Measurements from ENCODE around the gene HSDL1. TPM values are rescaled to one million over a fixed set of nuclear protein-coding genes. Genes with fewer than 3 reads are reported as not detected.

HSDL1 gene
- total and polyA plus RNA-seq, 2 of the 4 experiments (the other 2 are of a cell fraction) = 11.6 to 18.3 TPM

DNA sequence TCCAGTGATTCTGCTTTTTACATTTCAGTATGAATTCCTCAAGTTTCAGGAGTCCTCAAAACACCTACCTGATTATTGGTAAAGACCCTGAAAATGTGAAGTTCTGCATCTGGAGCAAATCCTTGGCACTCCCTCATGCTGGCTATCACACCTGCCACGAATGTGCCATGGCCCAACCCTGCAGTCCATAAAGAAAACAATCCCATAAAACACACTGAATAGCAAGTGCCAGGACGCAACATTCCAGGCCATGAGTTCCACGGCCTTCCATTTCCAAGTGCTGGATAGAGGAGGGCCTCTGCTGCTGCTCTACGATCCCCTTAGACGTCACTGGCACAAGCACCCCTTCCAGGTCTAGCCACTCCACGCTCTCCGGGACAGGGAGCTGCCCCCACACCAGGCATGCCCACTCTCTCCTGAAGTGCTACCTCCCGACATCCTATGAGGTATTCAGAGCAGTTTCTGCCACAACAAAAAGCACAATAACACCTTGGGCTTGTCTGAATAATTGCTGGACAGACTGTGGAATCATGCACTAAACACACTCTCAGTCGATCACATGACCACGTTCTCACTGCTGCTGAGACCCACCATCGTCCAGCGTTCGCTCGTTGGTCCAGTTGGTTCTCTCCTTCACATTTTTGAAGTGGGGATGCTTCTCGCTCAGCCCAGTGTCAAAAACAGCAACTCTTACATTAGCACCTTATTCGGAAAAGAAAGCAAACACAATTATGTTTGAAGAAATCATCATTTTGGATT, 51.7 kb downstream of the HSDL1 start:
- ATAC-seq (ENCODE audit: low read depth) = no peak

More for the DNA sequence above, 51.7 kb downstream of the HSDL1 start:
- no peak overlapping the region for H2BK15ac ChIP-seq (ENCODE audit: low read depth, low read length)
- ChIA-PET CTCF (no interaction called here), POLR2A (ENCODE audit: unreplicated experiment) (no interaction called here)
- no peak overlapping the region for H2AK9ac ChIP-seq (replicated peaks; ENCODE audit: low read depth, low read length, poor library complexity)
- no peaks in the 10 kb centered on the region for H3K27me3 ChIP-seq (ENCODE audit: control insufficient read depth, insufficient read depth, low read length)
- peaks cover 54% of the 10 kb centered on the region for H3K36me3 ChIP-seq (ENCODE audit: control insufficient read depth, insufficient read depth, low read length)
- WGBS, 2 experiments (ENCODE audit: extremely low coverage in 2 of 2, insufficient read length in 1 of 2) = 100% methylated on average over 2 of the region's 16 CpGs; no CpG with 5 or more reads in 1 of the 2 experiments
- dilution Hi-C loops (cut with HindIII; ENCODE audit: low sequenced_read_pairs, unreplicated experiment) (no loop called here), in situ Hi-C loops (cut with MboI; ENCODE audit: low sequenced_read_pairs) (no loop called here), intact Hi-C loops (cut with micrococcal nuclease) (no loop called here)
- no peak overlapping the region for H4K8ac ChIP-seq (ENCODE audit: low read depth in 2 of 2, low read length in 2 of 2)
- H4K91ac ChIP-seq (ENCODE audit: insufficient read depth, low read depth, low read length) = no peak overlapping the region
- no peak overlapping the region for H3K4ac ChIP-seq (ENCODE audit: low read depth, low read length)
- no peak overlapping the region for H2BK20ac ChIP-seq (ENCODE audit: low read depth, low read length)
- no TSS peak for BruUV-seq (replicated peaks)
- no peaks in the 10 kb centered on the region for H3K9me1 ChIP-seq (ENCODE audit: insufficient read depth, low read length)
- no peak overlapping the region for H2AFZ ChIP-seq (replicated peaks; ENCODE audit: low read length, poor library complexity)
- no peak overlapping the region for H3K4me3 ChIP-seq (ENCODE audit: insufficient read depth, low read depth, low read length)
- H3K4me1 ChIP-seq (ENCODE audit: control insufficient read depth, insufficient read depth, low read length) = no peaks in the 10 kb centered on the region
- H3K56ac ChIP-seq (ENCODE audit: extremely low read depth, insufficient read depth, low read length) = no peak overlapping the region
- H4K20me1 ChIP-seq (ENCODE audit: insufficient read depth, low read length) = peaks cover 7% of the 10 kb centered on the region; the same call in 1 of the 2 replicates
- H4K5ac ChIP-seq (ENCODE audit: low read depth, low read length) = no peak overlapping the region
- no peak overlapping the region for H3K18ac ChIP-seq (ENCODE audit: low read depth, low read length)
- DNase-seq = no peak
- no peaks in the 10 kb centered on the region for H3K9me3 ChIP-seq (ENCODE audit: control insufficient read depth, insufficient read depth, low read length)
- no peak overlapping the region for H2BK120ac ChIP-seq (ENCODE audit: low read depth, low read length)
- H2AK5ac ChIP-seq (ENCODE audit: low read depth, low read length) = no peak overlapping the region
- no peak overlapping the region for H2BK5ac ChIP-seq (ENCODE audit: low read depth, low read length, poor library complexity, severe bottlenecking)
- peaks cover 6 to 13% of the 10 kb centered on the region in 2 experiments; a peak in 3 of 4 replicates for H3K79me1 ChIP-seq (ENCODE audit: low read depth in 1 of 2, low read length in 2 of 2)
- no peak for TF ChIP-seq CEBPB (IDR thresholded peaks at IDR 0.05; ENCODE audit: low read depth, low read length)
- TF ChIP-seq, protein P1, sequence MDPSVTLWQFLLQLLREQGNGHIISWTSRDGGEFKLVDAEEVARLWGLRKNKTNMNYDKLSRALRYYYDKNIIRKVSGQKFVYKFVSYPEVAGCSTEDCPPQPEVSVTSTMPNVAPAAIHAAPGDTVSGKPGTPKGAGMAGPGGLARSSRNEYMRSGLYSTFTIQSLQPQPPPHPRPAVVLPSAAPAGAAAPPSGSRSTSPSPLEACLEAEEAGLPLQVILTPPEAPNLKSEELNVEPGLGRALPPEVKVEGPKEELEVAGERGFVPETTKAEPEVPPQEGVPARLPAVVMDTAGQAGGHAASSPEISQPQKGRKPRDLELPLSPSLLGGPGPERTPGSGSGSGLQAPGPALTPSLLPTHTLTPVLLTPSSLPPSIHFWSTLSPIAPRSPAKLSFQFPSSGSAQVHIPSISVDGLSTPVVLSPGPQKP (IDR thresholded peaks at IDR 0.05; ENCODE audit: borderline replicate concordance, low read depth, low read length) = no peak
- TF ChIP-seq NFE2L2 (IDR thresholded peaks at IDR 0.05; ENCODE audit: low read depth, low read length) = no peak
- TF ChIP-seq SMC3 (IDR thresholded peaks at IDR 0.05; ENCODE audit: low read depth, low read length) = no peak
- TF ChIP-seq RCOR1 (IDR thresholded peaks at IDR 0.05; ENCODE audit: insufficient replicate concordance, low read length) = no peak
- TF ChIP-seq RAD21 (IDR thresholded peaks at IDR 0.05; ENCODE audit: low read length) = no peak
- TF ChIP-seq, protein P2, sequence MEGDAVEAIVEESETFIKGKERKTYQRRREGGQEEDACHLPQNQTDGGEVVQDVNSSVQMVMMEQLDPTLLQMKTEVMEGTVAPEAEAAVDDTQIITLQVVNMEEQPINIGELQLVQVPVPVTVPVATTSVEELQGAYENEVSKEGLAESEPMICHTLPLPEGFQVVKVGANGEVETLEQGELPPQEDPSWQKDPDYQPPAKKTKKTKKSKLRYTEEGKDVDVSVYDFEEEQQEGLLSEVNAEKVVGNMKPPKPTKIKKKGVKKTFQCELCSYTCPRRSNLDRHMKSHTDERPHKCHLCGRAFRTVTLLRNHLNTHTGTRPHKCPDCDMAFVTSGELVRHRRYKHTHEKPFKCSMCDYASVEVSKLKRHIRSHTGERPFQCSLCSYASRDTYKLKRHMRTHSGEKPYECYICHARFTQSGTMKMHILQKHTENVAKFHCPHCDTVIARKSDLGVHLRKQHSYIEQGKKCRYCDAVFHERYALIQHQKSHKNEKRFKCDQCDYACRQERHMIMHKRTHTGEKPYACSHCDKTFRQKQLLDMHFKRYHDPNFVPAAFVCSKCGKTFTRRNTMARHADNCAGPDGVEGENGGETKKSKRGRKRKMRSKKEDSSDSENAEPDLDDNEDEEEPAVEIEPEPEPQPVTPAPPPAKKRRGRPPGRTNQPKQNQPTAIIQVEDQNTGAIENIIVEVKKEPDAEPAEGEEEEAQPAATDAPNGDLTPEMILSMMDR (conservative IDR thresholded peaks at IDR 0.05; ENCODE audit: low read depth, low read length) = no peak
- no peak for TF ChIP-seq RFX5 (IDR thresholded peaks at IDR 0.05; ENCODE audit: low read depth, low read length)
- TF ChIP-seq, protein P3, sequence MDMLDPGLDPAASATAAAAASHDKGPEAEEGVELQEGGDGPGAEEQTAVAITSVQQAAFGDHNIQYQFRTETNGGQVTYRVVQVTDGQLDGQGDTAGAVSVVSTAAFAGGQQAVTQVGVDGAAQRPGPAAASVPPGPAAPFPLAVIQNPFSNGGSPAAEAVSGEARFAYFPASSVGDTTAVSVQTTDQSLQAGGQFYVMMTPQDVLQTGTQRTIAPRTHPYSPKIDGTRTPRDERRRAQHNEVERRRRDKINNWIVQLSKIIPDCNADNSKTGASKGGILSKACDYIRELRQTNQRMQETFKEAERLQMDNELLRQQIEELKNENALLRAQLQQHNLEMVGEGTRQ (IDR thresholded peaks at IDR 0.05; ENCODE audit: low read depth, low read length) = no peak
- TF ChIP-seq FOS (IDR thresholded peaks at IDR 0.05; ENCODE audit: low read depth, low read length) = no peak
- no peak for TF ChIP-seq POLR2A (IDR thresholded peaks at IDR 0.05; ENCODE audit: low read depth, low read length)
- no peak for TF ChIP-seq BHLHE40 (IDR thresholded peaks at IDR 0.05; ENCODE audit: low read depth, low read length)
- no peak for TF ChIP-seq MAZ (IDR thresholded peaks at IDR 0.05; ENCODE audit: borderline replicate concordance, low read depth, low read length)
- no peak for TF ChIP-seq MAFK (IDR thresholded peaks at IDR 0.05; ENCODE audit: low read depth, low read length)
- TF ChIP-seq CHD1 (IDR thresholded peaks at IDR 0.05; ENCODE audit: low read depth, low read length) = no peak
- TF ChIP-seq MXI1 (IDR thresholded peaks at IDR 0.05; ENCODE audit: borderline replicate concordance, low read depth, low read length) = no peak
- no peak overlapping the region for H3K9ac ChIP-seq (ENCODE audit: low read depth, low read length)
- no peak overlapping the region for H3K4me2 ChIP-seq (ENCODE audit: low read depth, low read length)
- H3K27ac ChIP-seq (ENCODE audit: insufficient read depth, low read length) = no peak overlapping the region
- H3K23ac ChIP-seq (ENCODE audit: low read depth, low read length) = no peak overlapping the region
- H3K14ac ChIP-seq (replicated peaks; ENCODE audit: low read depth, low read length) = no peak overlapping the region
